Measurements from ENCODE around the gene MKLN1. TPM values are rescaled to one million over a fixed set of nuclear protein-coding genes. Genes with fewer than 3 reads are reported as not detected.
A peak's percentile ranks its signal among the peaks of the same experiment; 100 is the strongest.
"Not testable (repeated sequence)": the region's sequence is repeated elsewhere in the genome, so short reads cannot be mapped to it uniquely, and the experiment has no call there.

Gene MKLN1
- total RNA-seq, 1 experiment from 2014 or later, result 34.3 TPM

DNA sequence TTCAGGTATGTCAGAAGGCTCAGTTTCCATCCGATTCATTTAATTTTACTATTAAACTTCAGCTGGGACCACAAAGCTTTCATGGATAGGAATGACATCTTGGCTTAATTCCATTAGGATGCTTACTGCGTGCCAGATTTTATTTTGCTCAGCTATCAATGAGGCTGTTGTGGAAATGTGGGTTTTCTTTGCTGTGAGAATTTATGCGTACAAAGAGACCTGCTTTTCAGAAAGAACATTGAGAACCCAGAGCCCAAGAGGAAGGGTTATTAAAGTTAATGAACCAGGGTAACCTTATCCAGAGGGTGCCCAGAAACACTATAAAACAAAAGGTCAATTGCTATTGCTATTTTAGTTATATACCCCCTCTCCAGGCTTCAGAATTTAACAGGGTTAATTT lies 98.3 kb downstream of the MKLN1 start:
- H4K5ac ChIP-seq (ENCODE audit: insufficient read length, low read depth, low read length), result no peak overlapping the region
- Mint-ChIP-seq H3K4me1 (0 out of 4 replicates have a peak, but pooled peaks cover 0 to 2% of the 10 kb centered on the region in 2 experiments), H3K27ac (no peak overlapping the region), H3K27me3 (ENCODE audit: low read depth) (no peaks in the 10 kb centered on the region), H3K36me3 (ENCODE audit: insufficient read depth in 1 of 3, low read depth in 3 of 3) (peaks cover 13 to 18% (median 18%) of the 10 kb centered on the region in 3 experiments; a peak in 6 of 7 replicates), H3K4me3 (no peak overlapping the region), H3K9me3 (no peaks in the 10 kb centered on the region)
- no peak overlapping the region for H2AFZ ChIP-seq (ENCODE audit: low read length)
- no peaks in the 10 kb centered on the region for H3K4me1 ChIP-seq (ENCODE audit: insufficient read depth, low read length)
- H2BK12ac ChIP-seq (ENCODE audit: insufficient read length, low read depth, low read length), result no peak overlapping the region
- TF ChIP-seq, protein P1, sequence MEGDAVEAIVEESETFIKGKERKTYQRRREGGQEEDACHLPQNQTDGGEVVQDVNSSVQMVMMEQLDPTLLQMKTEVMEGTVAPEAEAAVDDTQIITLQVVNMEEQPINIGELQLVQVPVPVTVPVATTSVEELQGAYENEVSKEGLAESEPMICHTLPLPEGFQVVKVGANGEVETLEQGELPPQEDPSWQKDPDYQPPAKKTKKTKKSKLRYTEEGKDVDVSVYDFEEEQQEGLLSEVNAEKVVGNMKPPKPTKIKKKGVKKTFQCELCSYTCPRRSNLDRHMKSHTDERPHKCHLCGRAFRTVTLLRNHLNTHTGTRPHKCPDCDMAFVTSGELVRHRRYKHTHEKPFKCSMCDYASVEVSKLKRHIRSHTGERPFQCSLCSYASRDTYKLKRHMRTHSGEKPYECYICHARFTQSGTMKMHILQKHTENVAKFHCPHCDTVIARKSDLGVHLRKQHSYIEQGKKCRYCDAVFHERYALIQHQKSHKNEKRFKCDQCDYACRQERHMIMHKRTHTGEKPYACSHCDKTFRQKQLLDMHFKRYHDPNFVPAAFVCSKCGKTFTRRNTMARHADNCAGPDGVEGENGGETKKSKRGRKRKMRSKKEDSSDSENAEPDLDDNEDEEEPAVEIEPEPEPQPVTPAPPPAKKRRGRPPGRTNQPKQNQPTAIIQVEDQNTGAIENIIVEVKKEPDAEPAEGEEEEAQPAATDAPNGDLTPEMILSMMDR (conservative IDR thresholded peaks at IDR 0.05), result no peak
- H3K18ac ChIP-seq (ENCODE audit: insufficient read length, low read depth, low read length), result no peak overlapping the region
- no peaks in the 10 kb centered on the region for H4K20me1 ChIP-seq (ENCODE audit: control insufficient read depth, insufficient read depth, insufficient read length)
- no peak overlapping the region for H4K8ac ChIP-seq (replicated peaks; ENCODE audit: insufficient read length, low read depth, low read length)
- no peaks in the 10 kb centered on the region for H3K23me2 ChIP-seq (ENCODE audit: insufficient read length, low read depth, low read length, poor library complexity, severe bottlenecking)
- H3K14ac ChIP-seq (ENCODE audit: insufficient read depth, low read length), result no peak overlapping the region
- no peak overlapping the region for H3K56ac ChIP-seq (ENCODE audit: insufficient read length, low read depth, low read length)
- no CpG with 5 or more reads among the region's 3 CpGs for WGBS (ENCODE audit: extremely low coverage, insufficient read length, low lambda C conversion rate)
- no peaks in the 10 kb centered on the region for H3K9me3 ChIP-seq (ENCODE audit: control insufficient read depth, low read depth, low read length)
- no peak overlapping the region for H2BK15ac ChIP-seq (ENCODE audit: low read depth, low read length)
- no peaks in the 10 kb centered on the region for H3K27me3 ChIP-seq (ENCODE audit: insufficient read depth, low read length)
- H3K9ac ChIP-seq (ENCODE audit: extremely low read depth, insufficient read length, low read length), result no peak overlapping the region
- no peak overlapping the region for H3K27ac ChIP-seq (ENCODE audit: insufficient read length, low read depth, low read length)
- no peak overlapping the region for H3T11ph ChIP-seq (ENCODE audit: low read length)
- H2BK5ac ChIP-seq (ENCODE audit: insufficient read length, low read length), result no peak overlapping the region
- no peak overlapping the region for H3K23ac ChIP-seq (ENCODE audit: insufficient read length, low read depth, low read length)
- no peak overlapping the region for H3K4me2 ChIP-seq (ENCODE audit: insufficient read depth, insufficient read length, low read length)
- H3K79me1 ChIP-seq (ENCODE audit: insufficient read depth, low read depth, low read length, poor library complexity, severe bottlenecking), result no peaks in the 10 kb centered on the region
- no peak for DNase-seq
- no peak overlapping the region for H4K91ac ChIP-seq (ENCODE audit: insufficient read length, low read depth, low read length)
- no peak overlapping the region for H3K4ac ChIP-seq (ENCODE audit: low read depth, low read length)
- no peaks in the 10 kb centered on the region for H3K79me2 ChIP-seq (ENCODE audit: insufficient read depth, low read length)
- no peak overlapping the region for H2BK20ac ChIP-seq (ENCODE audit: low read depth, low read length, poor library complexity, severe bottlenecking)
- H2AK5ac ChIP-seq (ENCODE audit: insufficient read length, low read length), result no peak overlapping the region
- H2BK120ac ChIP-seq (ENCODE audit: low read depth, low read length, poor library complexity, severe bottlenecking), result no peak overlapping the region

DNA sequence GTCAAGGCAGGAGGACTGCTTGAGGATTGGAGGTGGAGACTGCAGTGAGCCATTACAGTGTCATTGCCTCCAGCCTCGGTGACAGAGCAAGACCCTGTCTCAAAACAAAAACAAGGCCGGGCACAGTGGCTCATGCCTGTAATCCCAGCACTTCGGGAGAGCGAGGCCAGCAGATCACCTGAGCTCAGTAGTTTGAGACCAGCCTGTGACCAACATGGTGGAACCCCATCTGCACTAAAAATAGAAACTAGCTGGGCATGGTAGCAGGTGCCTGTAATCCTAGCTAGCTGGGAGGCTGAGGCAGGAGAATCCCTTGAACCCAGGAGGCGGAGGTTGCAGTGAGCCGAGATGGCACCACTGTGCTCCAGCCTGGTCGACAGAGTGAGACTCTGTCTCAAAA lies 103.2 kb downstream of the MKLN1 start:
- H4K8ac ChIP-seq (replicated peaks; ENCODE audit: insufficient read length, low read depth, low read length); H3K14ac ChIP-seq (ENCODE audit: insufficient read depth, low read length); H2BK15ac ChIP-seq (ENCODE audit: low read depth, low read length); H2BK120ac ChIP-seq (ENCODE audit: low read depth, low read length, poor library complexity, severe bottlenecking); H3K27me3 ChIP-seq (ENCODE audit: insufficient read depth, low read length); H4K91ac ChIP-seq (ENCODE audit: insufficient read length, low read depth, low read length); H3K4me2 ChIP-seq (ENCODE audit: insufficient read depth, insufficient read length, low read length); H3K9me3 ChIP-seq (ENCODE audit: control insufficient read depth, low read depth, low read length); DNase-seq; H3T11ph ChIP-seq (ENCODE audit: low read length); H3K23me2 ChIP-seq (ENCODE audit: insufficient read length, low read depth, low read length, poor library complexity, severe bottlenecking); H3K79me2 ChIP-seq (ENCODE audit: insufficient read depth, low read length); H3K23ac ChIP-seq (ENCODE audit: insufficient read length, low read depth, low read length); H3K9me3 Mint-ChIP-seq; H3K79me1 ChIP-seq (ENCODE audit: insufficient read depth, low read depth, low read length, poor library complexity, severe bottlenecking); H3K27ac ChIP-seq (ENCODE audit: insufficient read length, low read depth, low read length); H3K4me3 Mint-ChIP-seq; H2BK5ac ChIP-seq (ENCODE audit: insufficient read length, low read length); H3K56ac ChIP-seq (ENCODE audit: insufficient read length, low read depth, low read length); H3K27me3 Mint-ChIP-seq (ENCODE audit: low read depth); H2AFZ ChIP-seq (ENCODE audit: low read length); H3K9ac ChIP-seq (ENCODE audit: extremely low read depth, insufficient read length, low read length); H2BK12ac ChIP-seq (ENCODE audit: insufficient read length, low read depth, low read length); H2AK5ac ChIP-seq (ENCODE audit: insufficient read length, low read length); H3K4me1 ChIP-seq (ENCODE audit: insufficient read depth, low read length); H4K5ac ChIP-seq (ENCODE audit: insufficient read length, low read depth, low read length); H3K4ac ChIP-seq (ENCODE audit: low read depth, low read length); H3K4me1 Mint-ChIP-seq; H4K20me1 ChIP-seq (ENCODE audit: control insufficient read depth, insufficient read depth, insufficient read length); H3K18ac ChIP-seq (ENCODE audit: insufficient read length, low read depth, low read length); H2BK20ac ChIP-seq (ENCODE audit: low read depth, low read length, poor library complexity, severe bottlenecking): not testable (repeated sequence)
- no CpG with 5 or more reads among the region's 7 CpGs for WGBS (ENCODE audit: extremely low coverage, insufficient read length, low lambda C conversion rate)
- Mint-ChIP-seq H3K36me3 (ENCODE audit: insufficient read depth in 1 of 3, low read depth in 3 of 3) (peaks cover 15 to 22% (median 18%) of the 10 kb centered on the region in 3 experiments; a peak in 6 of 7 replicates), H3K27ac (peak overlapping the region in 1 of 3 experiments; percentile 0; a peak in 2 of 7 replicates)
